Measurements from ENCODE around the gene UBE2E2. TPM values are rescaled to one million over a fixed set of nuclear protein-coding genes. Genes with fewer than 3 reads are reported as not detected.
"Not testable (repeated sequence)": the region's sequence is repeated elsewhere in the genome, so short reads cannot be mapped to it uniquely, and the experiment has no call there.

The UBE2E2 gene
- total RNA-seq, 1 donor from 2014 or later = 85.2 TPM

DNA sequence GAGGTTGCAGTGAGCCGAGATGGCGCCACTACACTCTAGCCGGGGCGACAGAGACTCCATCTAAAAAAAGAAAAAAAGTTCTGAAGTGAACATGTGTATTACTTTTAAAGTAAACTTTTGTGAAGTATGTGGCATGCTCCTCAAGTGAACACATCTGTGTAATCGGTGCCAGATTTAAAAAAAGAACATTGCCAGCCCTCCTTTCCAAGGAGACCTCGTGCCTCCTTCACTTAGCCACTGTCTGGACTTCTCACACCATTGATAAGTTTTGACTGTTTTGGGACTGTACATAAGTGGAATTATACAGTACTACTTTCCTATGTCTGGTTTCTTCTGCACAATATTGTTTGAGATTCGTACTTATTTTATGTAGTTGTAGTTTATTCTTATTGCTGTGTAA is 140.4 kb downstream of the UBE2E2 start:
- TF ChIP-seq, protein P1, sequence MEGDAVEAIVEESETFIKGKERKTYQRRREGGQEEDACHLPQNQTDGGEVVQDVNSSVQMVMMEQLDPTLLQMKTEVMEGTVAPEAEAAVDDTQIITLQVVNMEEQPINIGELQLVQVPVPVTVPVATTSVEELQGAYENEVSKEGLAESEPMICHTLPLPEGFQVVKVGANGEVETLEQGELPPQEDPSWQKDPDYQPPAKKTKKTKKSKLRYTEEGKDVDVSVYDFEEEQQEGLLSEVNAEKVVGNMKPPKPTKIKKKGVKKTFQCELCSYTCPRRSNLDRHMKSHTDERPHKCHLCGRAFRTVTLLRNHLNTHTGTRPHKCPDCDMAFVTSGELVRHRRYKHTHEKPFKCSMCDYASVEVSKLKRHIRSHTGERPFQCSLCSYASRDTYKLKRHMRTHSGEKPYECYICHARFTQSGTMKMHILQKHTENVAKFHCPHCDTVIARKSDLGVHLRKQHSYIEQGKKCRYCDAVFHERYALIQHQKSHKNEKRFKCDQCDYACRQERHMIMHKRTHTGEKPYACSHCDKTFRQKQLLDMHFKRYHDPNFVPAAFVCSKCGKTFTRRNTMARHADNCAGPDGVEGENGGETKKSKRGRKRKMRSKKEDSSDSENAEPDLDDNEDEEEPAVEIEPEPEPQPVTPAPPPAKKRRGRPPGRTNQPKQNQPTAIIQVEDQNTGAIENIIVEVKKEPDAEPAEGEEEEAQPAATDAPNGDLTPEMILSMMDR (IDR thresholded peaks at IDR 0.05) = no peak
- Mint-ChIP-seq H3K9me3 (ENCODE audit: low read depth) (peaks cover 5% of the 10 kb centered on the region), H3K27ac (ENCODE audit: unreplicated experiment) (no peak overlapping the region), H3K4me1 (ENCODE audit: low read depth) (peaks cover 7% of the 10 kb centered on the region), H3K27me3 (ENCODE audit: low read depth) (no peaks in the 10 kb centered on the region), H3K36me3 (ENCODE audit: low read depth) (peaks cover 2% of the 10 kb centered on the region), H3K4me3 (ENCODE audit: unreplicated experiment) (no peak overlapping the region)
- no peak for DNase-seq (ENCODE audit: low spot score)

DNA sequence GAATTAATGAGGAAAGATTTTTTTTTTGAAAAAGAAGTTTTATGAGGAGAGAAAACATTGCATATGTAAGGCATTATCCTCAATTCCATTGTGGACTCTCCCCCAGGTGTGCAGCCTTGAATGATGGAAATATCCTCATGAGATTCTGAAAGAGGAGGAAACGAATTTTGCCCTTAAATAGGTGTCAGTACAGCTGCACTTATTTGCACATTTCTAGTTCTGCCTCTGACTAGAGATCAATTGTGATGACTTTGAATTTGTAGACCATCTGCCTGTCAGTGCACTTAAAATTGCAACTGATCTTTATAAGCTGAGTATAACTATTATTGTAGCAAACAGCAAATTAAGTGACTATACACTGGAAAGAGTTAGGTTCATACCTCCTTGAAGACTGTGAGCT is 141.8 kb downstream of the UBE2E2 start:
- H3K36me3 Mint-ChIP-seq (ENCODE audit: low read depth) = peaks cover 2% of the 10 kb centered on the region
- H3K27me3 Mint-ChIP-seq (ENCODE audit: low read depth) = no peaks in the 10 kb centered on the region
- H3K4me1 Mint-ChIP-seq (ENCODE audit: low read depth) = peaks cover 7% of the 10 kb centered on the region
- no peak for DNase-seq (ENCODE audit: low spot score)
- TF ChIP-seq, protein P1 (IDR thresholded peaks at IDR 0.05) = no peak
- no peak overlapping the region for H3K27ac Mint-ChIP-seq (ENCODE audit: unreplicated experiment)
- H3K9me3 Mint-ChIP-seq (ENCODE audit: low read depth) = peaks cover 5% of the 10 kb centered on the region
- no peak overlapping the region for H3K4me3 Mint-ChIP-seq (ENCODE audit: unreplicated experiment)

DNA sequence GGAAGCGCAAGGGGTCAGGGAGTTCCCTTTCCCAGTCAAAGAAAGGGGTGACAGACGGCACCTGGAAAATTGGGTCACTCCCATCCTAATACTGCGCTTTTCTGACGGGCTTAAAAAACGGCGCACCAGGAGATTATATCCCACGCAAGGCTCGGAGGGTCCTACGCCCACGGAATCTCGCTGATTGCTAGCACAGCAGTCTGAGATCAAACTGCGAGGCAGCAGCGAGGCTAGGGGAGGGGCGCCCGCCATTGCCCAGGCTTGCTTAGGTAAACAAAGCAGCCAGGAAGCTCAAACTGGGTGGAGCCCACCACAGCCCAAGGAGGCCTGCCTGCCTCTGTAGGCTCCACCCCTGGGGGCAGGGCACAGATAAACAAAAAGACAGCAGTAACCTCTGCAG is 146.3 kb downstream of the UBE2E2 start:
- DNase-seq (ENCODE audit: low spot score); H3K27ac Mint-ChIP-seq (ENCODE audit: unreplicated experiment); H3K4me1 Mint-ChIP-seq (ENCODE audit: low read depth); H3K36me3 Mint-ChIP-seq (ENCODE audit: low read depth); H3K4me3 Mint-ChIP-seq (ENCODE audit: unreplicated experiment); H3K27me3 Mint-ChIP-seq (ENCODE audit: low read depth): not testable (repeated sequence)
- peaks cover 14% of the 10 kb centered on the region for H3K9me3 Mint-ChIP-seq (ENCODE audit: low read depth)

DNA sequence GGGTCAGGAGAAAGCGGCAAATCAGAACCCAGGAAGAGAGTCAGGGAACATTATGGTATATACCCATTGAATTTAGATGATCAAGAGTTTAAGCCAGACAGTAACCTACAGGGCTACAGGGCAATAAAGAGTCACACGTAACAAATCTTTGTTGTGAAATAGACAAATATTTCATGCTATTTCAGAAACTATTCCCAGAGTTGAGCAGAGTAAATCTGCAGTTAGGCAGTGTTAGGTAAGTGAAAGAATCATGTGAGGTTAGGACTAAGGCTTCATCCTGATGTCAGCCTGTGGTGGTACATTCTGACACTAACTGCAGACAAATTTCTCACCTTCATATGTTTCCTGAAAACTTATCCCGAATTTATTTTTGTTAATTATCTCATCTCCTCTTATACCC is 153.0 kb downstream of the UBE2E2 start:
- Mint-ChIP-seq H3K4me3 (ENCODE audit: unreplicated experiment) (no peak overlapping the region), H3K36me3 (ENCODE audit: low read depth) (peaks cover 6% of the 10 kb centered on the region), H3K27ac (ENCODE audit: unreplicated experiment) (no peak overlapping the region), H3K27me3 (ENCODE audit: low read depth) (no peaks in the 10 kb centered on the region), H3K4me1 (ENCODE audit: low read depth) (no peaks in the 10 kb centered on the region), H3K9me3 (ENCODE audit: low read depth) (peaks cover 7% of the 10 kb centered on the region)
- no peak for DNase-seq (ENCODE audit: low spot score)
- TF ChIP-seq, protein P1 (IDR thresholded peaks at IDR 0.05) = no peak

DNA sequence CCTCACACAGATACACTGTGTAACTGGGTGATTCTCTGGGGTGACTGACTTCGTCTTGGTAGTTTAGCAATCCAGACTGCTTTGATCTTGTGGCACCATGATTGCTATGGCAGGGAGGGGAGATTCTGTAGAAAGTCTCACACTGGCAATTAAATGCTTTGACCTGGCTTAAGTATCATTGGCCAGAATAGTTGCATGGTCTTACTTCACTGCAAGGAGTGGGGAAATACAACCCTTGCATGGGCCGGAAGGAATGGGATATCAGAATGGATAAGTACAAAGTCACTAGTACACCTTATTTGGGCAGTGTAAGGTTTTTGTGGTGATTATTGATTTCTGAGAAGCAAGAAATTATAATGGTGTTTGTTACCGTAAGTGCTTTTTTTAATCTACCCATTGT is 153.8 kb downstream of the UBE2E2 start:
- TF ChIP-seq, protein P1 (IDR thresholded peaks at IDR 0.05) = no peak
- Mint-ChIP-seq H3K27ac (ENCODE audit: unreplicated experiment) (no peak overlapping the region), H3K4me3 (ENCODE audit: unreplicated experiment) (no peak overlapping the region), H3K36me3 (ENCODE audit: low read depth) (peaks cover 4% of the 10 kb centered on the region), H3K4me1 (ENCODE audit: low read depth) (no peaks in the 10 kb centered on the region), H3K9me3 (ENCODE audit: low read depth) (peaks cover 3% of the 10 kb centered on the region), H3K27me3 (ENCODE audit: low read depth) (no peaks in the 10 kb centered on the region)
- no peak for DNase-seq (ENCODE audit: low spot score)

DNA sequence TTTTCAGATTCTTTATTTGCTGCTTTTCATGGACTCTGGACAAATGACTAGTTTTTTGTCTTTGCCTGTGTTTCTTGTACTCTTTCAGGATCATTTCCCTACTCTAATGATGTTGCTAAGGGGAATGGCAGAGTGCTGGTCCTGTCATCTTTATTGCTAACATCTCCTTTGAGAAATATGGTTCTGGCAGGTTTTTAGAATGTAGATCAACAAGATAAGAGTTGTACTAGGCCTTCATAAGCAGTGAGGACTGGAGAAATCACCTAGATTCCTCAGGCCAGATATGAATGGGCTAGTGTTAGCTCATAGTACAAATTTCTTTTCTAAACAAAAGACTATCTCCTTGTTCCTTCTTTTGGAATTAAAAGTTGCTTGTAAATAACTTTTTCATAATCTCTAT is 156.0 kb downstream of the UBE2E2 start:
- no peak overlapping the region for H3K4me3 Mint-ChIP-seq (ENCODE audit: unreplicated experiment)
- peaks cover 14% of the 10 kb centered on the region for H3K9me3 Mint-ChIP-seq (ENCODE audit: low read depth)
- H3K27me3 Mint-ChIP-seq (ENCODE audit: low read depth) = no peaks in the 10 kb centered on the region
- peaks cover 4% of the 10 kb centered on the region for H3K36me3 Mint-ChIP-seq (ENCODE audit: low read depth)
- H3K27ac Mint-ChIP-seq (ENCODE audit: unreplicated experiment) = no peak overlapping the region
- H3K4me1 Mint-ChIP-seq (ENCODE audit: low read depth) = no peaks in the 10 kb centered on the region
- DNase-seq (ENCODE audit: low spot score) = no peak
- TF ChIP-seq, protein P1 (IDR thresholded peaks at IDR 0.05) = no peak

Measured in chondrocyte (in vitro differentiated cells).